B cell (primary cell): ENCODE results near the gene SMCO1.

Source experiments
- CTCF ChIP-seq: fragments of 200-600 bp; IDR thresholded peaks from one replicate; pipeline ENCODE4 v1.8.0; 2022; ENCODE audit warnings: antibody characterized with exemption, mild to moderate bottlenecking
- EZH2 ChIP-seq: IDR thresholded peaks from 2 replicates; pipeline ENCODE4 v1.6.1; 2012; ENCODE audit warnings: borderline replicate concordance, low read depth, mild to moderate bottlenecking, moderate library complexity, low read length; ENCODE audit not compliant: insufficient read depth, poor library complexity, severe bottlenecking

GRCh38 chr3:196504556-196504955 is 10.6 kb downstream of the SMCO1 start:
- TF ChIP-seq CTCF, result no peak
- no peak for TF ChIP-seq EZH2
